GM19468 (cell line): ENCODE results near the gene RABGAP1L.

Experiments
- ATAC-seq: cut with Tn5 transposase; IDR thresholded peaks from one replicate; pipeline ENCODE4 v1.9.1; 2021; ENCODE audit warnings: mild to moderate bottlenecking, moderate library complexity, moderate number of reproducible peaks; ENCODE audit not compliant: unreplicated experiment; ENCODE audit errors: extremely low read depth

Gene RABGAP1L

DNA sequence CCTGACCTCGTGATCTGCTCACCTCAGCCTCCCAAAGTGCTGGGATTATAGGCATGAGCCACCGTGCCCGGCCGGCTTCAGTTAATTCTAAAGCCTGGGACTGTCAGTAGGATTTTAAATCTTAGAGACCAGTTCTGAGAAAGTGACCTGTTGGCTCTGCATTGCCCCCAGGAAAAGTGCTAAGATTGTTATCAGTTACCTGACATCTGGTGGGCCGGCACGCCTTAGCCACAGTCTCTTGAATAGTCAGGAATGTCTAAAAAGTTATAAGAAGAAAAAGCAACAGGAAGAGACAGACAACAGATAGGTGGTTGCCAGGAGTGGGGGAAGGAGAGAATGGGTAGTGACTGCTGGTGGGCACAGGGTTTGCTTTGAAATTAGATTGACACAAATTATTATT, 35.1 kb downstream of the RABGAP1L start:
- no peak for ATAC-seq

DNA sequence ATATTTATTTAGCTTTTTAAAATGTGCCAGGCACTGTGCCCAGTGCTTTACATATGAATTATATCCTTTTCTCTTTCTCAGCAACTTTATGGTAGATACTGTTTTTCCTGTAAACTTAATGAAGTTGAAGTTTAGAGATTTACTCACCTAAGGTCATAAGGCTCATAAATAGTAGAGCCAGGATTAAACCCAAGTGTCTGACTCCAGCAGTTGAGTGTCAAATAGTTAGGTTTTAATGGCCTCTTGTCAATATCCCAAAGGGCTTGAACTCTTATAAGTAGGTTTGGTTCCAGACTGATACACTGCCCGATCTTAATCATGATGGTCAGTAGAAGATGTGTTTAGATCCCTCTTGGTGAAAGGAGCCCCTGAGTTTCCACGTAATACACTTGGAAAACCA, 37.8 kb downstream of the RABGAP1L start:
- no peak for ATAC-seq

GRCh38 chr1:174197547-174197946, 38.2 kb downstream of the RABGAP1L start:
- ATAC-seq: no peak

- no peak for ATAC-seq
These were observed 38.9 kb downstream of the RABGAP1L start for GRCh38 chr1:174198202-174198601.

- no peak for ATAC-seq
These were observed 41.4 kb downstream of the RABGAP1L start for GRCh38 chr1:174200746-174201145.

- ATAC-seq: no peak
These were observed 45.5 kb downstream of the RABGAP1L start for GRCh38 chr1:174204697-174205308.

- ATAC-seq: no peak
These were observed 47.0 kb downstream of the RABGAP1L start for GRCh38 chr1:174206148-174206836.

GRCh38 chr1:174209347-174210187, 50.2 kb downstream of the RABGAP1L start:
- peak; percentile 38 for ATAC-seq

DNA sequence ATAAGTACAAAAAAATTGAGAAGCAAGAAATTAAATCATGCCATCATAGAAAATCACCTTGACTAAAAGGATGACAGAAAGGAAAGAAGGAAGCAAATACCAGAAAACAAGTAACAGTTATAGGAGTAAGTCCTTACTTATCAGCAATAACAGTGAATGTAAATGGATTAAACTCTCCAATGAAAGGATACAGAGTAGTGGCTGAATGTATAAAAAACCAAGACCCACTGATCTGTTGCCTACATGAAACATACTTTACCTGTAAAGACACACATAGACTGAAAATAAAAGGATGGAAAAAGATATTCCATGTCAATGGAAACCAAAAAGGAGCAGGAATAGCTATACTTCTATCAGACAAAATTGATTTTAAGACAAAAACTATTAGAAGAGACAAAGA, 52.2 kb downstream of the RABGAP1L start:
- no peak for ATAC-seq

GRCh38 chr1:174215766-174216165, 56.4 kb downstream of the RABGAP1L start:
- ATAC-seq: no peak

- no peak for ATAC-seq
These were observed 57.9 kb downstream of the RABGAP1L start for GRCh38 chr1:174217248-174217647.

DNA sequence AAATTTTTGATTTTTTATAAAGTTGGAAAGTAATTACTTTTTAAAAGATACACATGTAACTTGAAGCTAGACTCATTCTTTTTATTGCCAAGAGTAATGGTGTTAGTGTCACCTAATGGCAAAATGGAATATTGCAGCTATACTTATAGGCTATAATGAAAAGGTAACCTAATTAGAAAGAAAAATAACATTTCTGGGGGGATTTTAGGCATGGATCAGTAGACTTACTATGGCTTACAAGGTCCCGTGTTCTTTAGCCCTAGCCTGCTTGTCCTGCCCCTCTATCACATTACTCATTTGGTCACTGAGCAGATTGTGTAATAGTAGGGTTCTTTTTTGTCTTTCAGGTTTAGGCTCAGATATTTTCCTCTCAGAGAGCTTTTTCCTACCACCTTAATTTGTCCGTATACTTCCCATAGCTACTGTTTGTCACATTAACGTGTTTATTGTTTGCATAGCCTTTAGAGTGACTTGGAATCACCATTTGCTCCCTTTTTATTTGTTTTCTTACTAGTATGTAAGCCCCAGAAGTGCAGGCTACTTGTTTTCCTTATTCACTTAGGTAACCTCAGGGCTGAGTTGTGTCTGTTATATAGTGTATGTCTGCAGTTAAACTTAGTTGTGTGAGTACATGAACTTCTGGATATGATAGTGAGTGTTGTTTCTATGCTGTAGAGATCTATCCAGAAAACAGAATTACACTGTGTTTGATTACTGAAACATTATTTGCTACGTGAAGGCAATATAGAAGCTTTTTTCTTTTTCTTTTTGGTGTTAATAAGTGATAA, 58.7 kb downstream of the RABGAP1L start:
- peak; percentile 34 for ATAC-seq

DNA sequence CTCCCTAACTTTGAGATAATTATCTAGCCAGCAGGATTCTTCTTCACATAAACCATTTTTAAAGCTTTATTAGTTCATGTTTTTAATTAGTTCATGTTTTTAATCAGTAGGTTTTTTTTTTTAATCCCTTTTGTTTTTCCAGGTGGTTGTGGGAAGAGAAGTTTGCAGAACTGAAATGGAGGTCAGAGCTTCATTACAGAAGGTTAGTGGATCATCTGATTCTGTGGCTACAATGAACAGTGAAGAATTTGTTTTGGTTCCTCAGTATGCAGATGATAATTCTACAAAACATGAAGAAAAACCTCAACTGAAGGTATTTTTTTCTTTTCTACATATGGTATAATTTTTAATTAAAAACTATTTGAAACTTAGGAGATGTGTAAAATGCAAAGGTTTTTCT, 59.7 kb downstream of the RABGAP1L start:
- no peak for ATAC-seq

DNA sequence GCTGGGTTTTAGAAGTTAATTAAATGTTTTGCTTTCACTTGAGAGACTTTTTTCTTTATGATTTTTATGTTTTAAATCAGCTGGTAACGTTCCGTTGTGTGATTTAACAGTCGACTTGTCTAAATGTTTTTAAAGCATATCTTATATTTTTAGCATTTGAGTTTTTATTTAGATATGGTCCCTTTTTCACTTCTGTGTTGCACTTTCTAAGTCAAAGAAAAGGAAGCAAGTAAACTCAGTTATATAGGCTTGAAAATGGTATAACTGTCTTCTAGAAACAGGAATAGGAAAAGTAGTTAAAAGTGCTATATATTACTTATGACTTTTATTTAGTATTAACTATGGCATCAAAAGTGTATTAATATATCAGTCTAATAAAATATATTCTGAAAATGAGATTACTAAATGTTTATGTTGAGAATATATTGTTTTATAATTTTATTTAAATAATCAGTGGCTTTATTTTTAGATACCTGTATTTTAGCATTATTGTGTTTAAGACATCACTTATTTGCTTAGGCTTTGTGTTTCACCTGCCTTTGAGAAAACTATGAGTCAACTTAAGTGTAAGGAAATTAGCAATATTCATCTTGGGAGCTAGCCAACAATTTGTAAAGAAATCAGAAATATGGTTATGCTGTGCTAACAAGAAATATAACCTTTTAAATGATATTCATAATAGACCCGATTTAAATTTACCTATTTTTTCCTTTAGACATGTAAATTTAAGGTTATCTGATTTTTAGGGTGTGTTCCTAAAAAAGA, 60.5 kb downstream of the RABGAP1L start:
- no peak for ATAC-seq

DNA sequence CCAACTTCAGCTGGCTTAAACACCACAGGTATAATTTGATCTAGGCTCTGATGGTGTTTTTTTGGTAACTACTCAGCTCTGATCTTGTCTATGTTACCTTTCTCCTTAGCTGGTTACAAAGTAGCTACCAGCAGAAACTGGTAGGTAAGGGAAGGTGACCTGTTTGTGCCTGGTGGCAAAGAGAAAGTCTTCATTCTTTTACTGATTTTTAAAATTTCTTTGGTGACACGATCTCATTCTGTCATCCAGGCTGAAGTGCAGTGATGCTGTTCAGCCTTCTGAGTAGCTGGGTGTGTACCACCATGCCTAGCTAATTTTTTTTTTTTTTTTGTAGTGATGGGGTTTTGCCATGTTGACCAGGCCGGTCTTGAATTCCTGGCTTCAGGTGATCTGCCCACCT, 62.4 kb downstream of the RABGAP1L start:
- no peak for ATAC-seq

- ATAC-seq: no peak
These were observed 63.0 kb downstream of the RABGAP1L start for GRCh38 chr1:174222166-174222949.

DNA sequence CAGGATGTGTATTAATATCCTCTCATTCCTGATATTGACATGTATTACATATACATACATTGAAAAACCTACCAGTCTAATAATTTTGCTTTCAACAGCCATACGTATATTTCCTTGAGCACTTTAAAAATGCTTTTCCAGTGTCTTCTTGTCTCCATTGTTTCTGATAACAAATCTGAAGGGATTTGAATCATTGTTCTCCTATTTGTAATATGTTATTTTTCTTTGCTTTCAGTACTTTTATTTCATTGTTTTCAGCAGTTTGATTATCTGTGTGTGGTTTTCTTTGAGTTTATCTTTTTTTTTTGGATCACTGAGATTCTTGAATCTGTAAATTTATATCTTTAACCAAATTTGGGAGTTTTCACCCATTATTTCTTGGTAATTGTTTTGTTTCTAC, 65.3 kb downstream of the RABGAP1L start:
- no peak for ATAC-seq

DNA sequence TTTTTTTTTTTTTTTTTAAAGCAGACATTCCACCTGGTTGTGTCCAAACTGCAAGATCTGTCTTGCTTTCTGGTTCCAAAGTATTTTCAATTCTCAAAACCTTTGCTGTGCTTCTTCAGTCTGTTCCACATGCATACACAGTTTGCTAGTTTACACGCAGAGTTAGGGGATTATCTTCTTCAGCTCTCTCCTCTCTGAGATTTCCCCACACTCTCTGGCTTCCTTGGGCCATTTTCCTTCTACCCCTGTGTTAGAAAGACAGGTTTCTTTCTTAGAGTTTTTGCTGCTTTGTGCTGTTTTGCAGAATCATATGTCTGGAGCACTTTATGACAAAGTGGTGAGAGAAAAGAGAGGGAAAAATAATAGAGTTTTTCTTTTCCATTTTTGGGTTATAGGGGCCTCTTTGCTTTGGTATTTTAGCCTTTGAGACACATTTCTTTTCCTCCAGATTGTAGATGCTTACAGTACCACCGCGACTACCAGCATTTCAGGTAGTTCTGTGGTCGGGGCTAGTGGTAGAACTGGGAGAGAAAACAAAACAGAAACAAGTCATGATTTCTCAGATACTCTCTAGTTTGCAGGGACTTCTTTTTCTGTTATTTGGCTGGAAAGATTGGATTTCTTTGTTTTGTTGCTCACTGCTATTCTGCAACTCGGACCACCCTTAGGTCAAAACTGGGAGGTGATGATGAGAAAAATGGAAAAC, 66.3 kb downstream of the RABGAP1L start:
- ATAC-seq: no peak
